GM23248 (cell line): ENCODE data around the gene TLCD3A. TPM values are rescaled to one million over a fixed set of nuclear protein-coding genes. Genes with fewer than 3 reads are reported as not detected.
"Not testable (repeated sequence)": the region's sequence is repeated elsewhere in the genome, so short reads cannot be mapped to it uniquely, and the experiment has no call there.

Experiments used
- DNase-seq: peaks from one replicate; pipeline ENCODE4 v3.0.0-alpha.2; 2015
- H2AFZ ChIP-seq: fragments of 200-600 bp; sonication (generic); 2 replicates; pipeline ENCODE4 v1.6.1; 2016; ENCODE audit warnings: antibody characterized with exemption
- H3F3A ChIP-seq: fragments of 200-600 bp; sonication (generic); 2 replicates; pipeline ENCODE4 v1.6.1; 2016; ENCODE audit warnings: mild to moderate bottlenecking, antibody characterized with exemption, mixed run types; ENCODE audit not compliant: insufficient read depth
- H3K27ac ChIP-seq: fragments of 200-600 bp; sonication (generic); 2 replicates; pipeline ENCODE4 v1.5.1; 2016; ENCODE audit warnings: mild to moderate bottlenecking
- H3K27me3 ChIP-seq: fragments of 200-600 bp; sonication (generic); replicated peaks from 2 replicates; pipeline ENCODE4 v1.6.1; 2016; ENCODE audit warnings: mild to moderate bottlenecking; ENCODE audit not compliant: insufficient read depth
- H3K36me3 ChIP-seq: fragments of 200-600 bp; sonication (generic); 2 replicates; pipeline ENCODE4 v1.6.1; 2016; ENCODE audit warnings: low read depth, mild to moderate bottlenecking
- H3K4me1 ChIP-seq: fragments of 200-600 bp; sonication (generic); 2 replicates; pipeline ENCODE4 v1.6.1; 2016; ENCODE audit warnings: mild to moderate bottlenecking; ENCODE audit not compliant: insufficient read depth
- H3K4me2 ChIP-seq: fragments of 200-600 bp; sonication (generic); one replicate; pipeline ENCODE4 v1.6.1; 2016; ENCODE audit warnings: mild to moderate bottlenecking; ENCODE audit not compliant: unreplicated experiment
- H3K4me3 ChIP-seq: fragments of 200-600 bp; sonication (generic); 2 replicates; pipeline ENCODE4 v1.5.1; 2016; ENCODE audit warnings: mild to moderate bottlenecking
- H3K79me2 ChIP-seq: fragments of 200-600 bp; sonication (generic); 2 replicates; pipeline ENCODE4 v1.6.1; 2016; ENCODE audit warnings: mild to moderate bottlenecking; ENCODE audit not compliant: insufficient read depth
- H3K9ac ChIP-seq: fragments of 200-600 bp; sonication (generic); 2 replicates; pipeline ENCODE4 v1.6.1; 2016; ENCODE audit warnings: mild to moderate bottlenecking
- H3K9me2 ChIP-seq: fragments of 200-600 bp; sonication (generic); 2 replicates; pipeline ENCODE4 v1.6.1; 2016; ENCODE audit warnings: mixed run types, mild to moderate bottlenecking, moderate library complexity; ENCODE audit not compliant: insufficient read depth
- H3K9me3 ChIP-seq: fragments of 200-600 bp; sonication (generic); one replicate; pipeline ENCODE4 v1.6.1; 2017; ENCODE audit warnings: low read depth
- H4K20me1 ChIP-seq: fragments of 200-600 bp; sonication (generic); 2 replicates; pipeline ENCODE4 v1.6.0; 2016; ENCODE audit not compliant: insufficient read depth
- EZH2 ChIP-seq: fragments of 200-600 bp; sonication (generic); IDR thresholded peaks from 2 replicates; pipeline ENCODE4 v1.6.1; 2018; ENCODE audit warnings: antibody characterized with exemption, mild to moderate bottlenecking; ENCODE audit not compliant: insufficient read depth, poor library complexity, severe bottlenecking
- EZH2phosphoT487 ChIP-seq: fragments of 200-600 bp; sonication (generic); IDR thresholded peaks from 2 replicates; pipeline ENCODE4 v1.6.1; 2018; ENCODE audit warnings: antibody characterized with exemption, moderate library complexity, mild to moderate bottlenecking, low read depth; ENCODE audit not compliant: insufficient read depth
- WGBS, 2 experiments: methylation state at CpG; one replicate each; pipeline ENCODE4 v1.1.6; 2015 to 2017; ENCODE audit warnings: low lambda C conversion rate in 2 of 2, low coverage in 1 of 2; ENCODE audit errors: missing lambda C conversion rate in 2 of 2; 5-methylcytosine and 5-hydroxymethylcytosine counted together
- in situ Hi-C: fragments of 300-500 bp; cut with MboI; formaldehyde crosslinking; loops from 2 replicates; pipeline ENCODE4 v1.15.0; 2020
- polyA plus RNA-seq: library from polyadenylated mRNA; unstranded; fragments of >200 nt; fragmentation: Nextera tagmentation; extraction: Ambion mirVana; gene quantifications from 2 replicates; pipeline ENCODE4 v1.2.1, GENCODE V29; 2016
- total RNA-seq: library from RNA; depleted of rRNA; stranded (reverse); fragments of >200 nt; shearing (Covaris generic); gene quantifications from 2 replicates; pipeline ENCODE4 v1.2.3, GENCODE V29; 2014

The TLCD3A gene
- total and polyA plus RNA-seq, 2 experiments from 2014 or later: 42.2 to 56.4 TPM

GRCh38 chr17:692116-692515 lies 40.3 kb upstream of the TLCD3A start:
- H3K27ac ChIP-seq: peak overlapping the region; percentile 97
- no peaks in the 10 kb centered on the region for H4K20me1 ChIP-seq
- H3K9me3 ChIP-seq: no peaks in the 10 kb centered on the region
- peaks cover 51% of the 10 kb centered on the region for H3F3A ChIP-seq
- H3K4me2 ChIP-seq: peak overlapping the region; percentile 67
- DNase-seq: peak; percentile 90
- no peaks in the 10 kb centered on the region for H3K27me3 ChIP-seq
- H3K4me3 ChIP-seq: peak overlapping the region; percentile 33
- peaks cover 11% of the 10 kb centered on the region; the same call in 1 of the 2 replicates for H3K36me3 ChIP-seq
- H3K9ac ChIP-seq: peak overlapping the region; percentile 77
- in situ Hi-C loops: no loop called here
- H2AFZ ChIP-seq: no peak overlapping the region
- peaks cover 44% of the 10 kb centered on the region for H3K4me1 ChIP-seq
- H3K9me2 ChIP-seq: no peaks in the 10 kb centered on the region
- no peak for TF ChIP-seq EZH2phosphoT487
- no peak for TF ChIP-seq EZH2
- H3K79me2 ChIP-seq: peaks cover 27% of the 10 kb centered on the region; the same call in 1 of the 2 replicates
- WGBS, 2 experiments: 25 to 28% methylated on average over 10 of the region's 10 CpGs

GRCh38 chr17:693791-694638 lies 38.4 kb upstream of the TLCD3A start:
- Histone ChIP-seq H3K79me2 (peaks cover 22% of the 10 kb centered on the region), H4K20me1 (no peaks in the 10 kb centered on the region), H3K27me3 (no peaks in the 10 kb centered on the region), H3K4me1 (peaks cover 44% of the 10 kb centered on the region), H3K36me3 (peaks cover 11% of the 10 kb centered on the region; the same call in 1 of the 2 replicates), H3K27ac (peak overlapping the region; percentile 97), H3K4me2 (peak overlapping the region; percentile 84), H2AFZ (no peak overlapping the region), H3K4me3 (peak overlapping the region; percentile 46), H3F3A (peaks cover 51% of the 10 kb centered on the region), H3K9ac (peak overlapping the region; percentile 69), H3K9me3 (no peaks in the 10 kb centered on the region), H3K9me2 (no peaks in the 10 kb centered on the region)
- in situ Hi-C loops: no loop called here
- WGBS, 2 experiments: 18% methylated on average over 14 of the region's 14 CpGs
- TF ChIP-seq EZH2phosphoT487 (0 out of 2 replicates have a peak, but pooled peaks have one; percentile 55), EZH2 (no peak)
- peak; percentile 95 for DNase-seq

GRCh38 chr17:696369-696768 lies 36.0 kb upstream of the TLCD3A start:
- Histone ChIP-seq H3F3A (peaks cover 41% of the 10 kb centered on the region), H3K79me2 (peaks cover 38% of the 10 kb centered on the region), H4K20me1 (0 out of 2 replicates have a peak, but pooled peaks cover 3% of the 10 kb centered on the region), H3K27ac (no peak overlapping the region), H3K4me3 (no peak overlapping the region), H3K9ac (no peak overlapping the region), H3K4me1 (peaks cover 35% of the 10 kb centered on the region), H3K9me2 (no peaks in the 10 kb centered on the region), H3K9me3 (no peaks in the 10 kb centered on the region), H2AFZ (no peak overlapping the region), H3K4me2 (no peak overlapping the region), H3K27me3 (no peaks in the 10 kb centered on the region), H3K36me3 (peaks cover 4% of the 10 kb centered on the region; the same call in 1 of the 2 replicates)
- in situ Hi-C loops: no loop called here
- no peak for DNase-seq
- no peak for TF ChIP-seq EZH2phosphoT487
- TF ChIP-seq EZH2: no peak
- WGBS, 2 experiments: 83 to 85% methylated on average over 2 of the region's 2 CpGs

GRCh38 chr17:697682-698081 lies 34.7 kb upstream of the TLCD3A start:
- H3F3A ChIP-seq: peaks cover 28% of the 10 kb centered on the region
- H3K9me2 ChIP-seq: no peaks in the 10 kb centered on the region
- peaks cover 22% of the 10 kb centered on the region for H3K4me1 ChIP-seq
- DNase-seq: no peak
- in situ Hi-C loops: no loop called here
- WGBS, 2 experiments: 92 to 95% methylated on average over 8 of the region's 8 CpGs
- H3K79me2 ChIP-seq: peaks cover 44% of the 10 kb centered on the region
- no peak overlapping the region for H2AFZ ChIP-seq
- H4K20me1 ChIP-seq: 0 out of 2 replicates have a peak, but pooled peaks cover 3% of the 10 kb centered on the region
- H3K4me2 ChIP-seq: no peak overlapping the region
- TF ChIP-seq EZH2 (no peak), EZH2phosphoT487 (no peak)
- H3K4me3 ChIP-seq: no peak overlapping the region
- no peak overlapping the region for H3K9ac ChIP-seq
- no peaks in the 10 kb centered on the region for H3K27me3 ChIP-seq
- no peaks in the 10 kb centered on the region for H3K9me3 ChIP-seq
- H3K27ac ChIP-seq: no peak overlapping the region
- H3K36me3 ChIP-seq: peaks cover 4% of the 10 kb centered on the region; the same call in 1 of the 2 replicates

- H3K27me3 ChIP-seq, H3K9ac ChIP-seq, H3K36me3 ChIP-seq, H3K27ac ChIP-seq, H3K4me2 ChIP-seq, H3K4me3 ChIP-seq, H3K9me2 ChIP-seq, H4K20me1 ChIP-seq, DNase-seq, H2AFZ ChIP-seq, in situ Hi-C loops, H3K9me3 ChIP-seq: not testable (repeated sequence)
- 93 to 97% methylated on average over 2 of the region's 2 CpGs for WGBS, 2 experiments
- H3K79me2 ChIP-seq: peaks cover 48% of the 10 kb centered on the region
- H3F3A ChIP-seq: peaks cover 24% of the 10 kb centered on the region
- peaks cover 18% of the 10 kb centered on the region for H3K4me1 ChIP-seq
Measured at GRCh38 chr17:698096-698495, 34.3 kb upstream of the TLCD3A start.
